Activated CD8-positive, alpha-beta memory T cell treated with anti-CD3 and anti-CD28 coated beads, Interleukin-2, amount 50 U/mL, for 24 hours (primary cell): Measurements from ENCODE around the gene APOBEC3F.
"Not testable (repeated sequence)": the region's sequence is repeated elsewhere in the genome, so short reads cannot be mapped to it uniquely, and the experiment has no call there.

Source experiments
- DNase-seq: peaks from one replicate; pipeline ENCODE4 v3.0.0-alpha.2; 2020; ENCODE audit errors: extremely low read depth

APOBEC3F gene

DNA sequence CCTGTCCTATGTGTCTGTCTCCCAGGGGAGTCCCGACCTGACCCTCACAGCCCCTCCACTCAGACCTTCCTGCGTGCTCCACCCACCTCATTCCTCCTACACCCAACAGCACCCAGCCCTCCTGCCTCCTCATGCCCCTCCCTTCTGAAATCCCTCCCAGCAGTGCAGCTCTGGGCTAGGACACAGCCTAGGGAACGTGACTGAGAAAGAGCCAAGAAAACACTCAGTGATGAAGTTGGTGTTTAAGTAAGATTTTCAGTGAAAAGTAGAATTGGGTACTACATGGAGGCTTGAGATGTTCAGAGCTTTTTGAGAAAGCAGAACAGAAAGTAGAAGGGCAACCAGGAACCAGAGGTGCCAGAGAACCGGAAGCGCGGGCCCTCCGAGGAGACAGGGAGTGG is 31.9 kb downstream of the APOBEC3F start:
- not testable (repeated sequence) for DNase-seq

DNA sequence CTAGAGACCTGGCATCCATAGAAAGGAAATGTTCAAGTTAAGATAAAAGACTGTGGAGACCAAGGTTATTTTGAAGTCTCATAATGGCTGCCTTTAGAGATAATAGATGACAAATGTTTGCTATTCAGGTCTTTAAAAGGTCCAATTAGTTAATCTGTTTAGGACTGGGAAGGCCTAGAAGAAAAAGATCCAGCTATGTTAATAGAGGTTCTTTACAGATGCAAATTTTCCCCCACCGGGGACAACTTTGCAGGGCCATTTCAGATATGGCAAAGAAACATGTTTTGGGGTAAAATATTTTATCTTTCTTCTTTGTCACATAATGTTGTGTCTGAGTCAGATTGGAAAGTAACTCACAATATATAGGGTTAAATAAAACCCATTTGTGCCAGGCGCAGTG is 33.3 kb downstream of the APOBEC3F start:
- DNase-seq: no peak

DNA sequence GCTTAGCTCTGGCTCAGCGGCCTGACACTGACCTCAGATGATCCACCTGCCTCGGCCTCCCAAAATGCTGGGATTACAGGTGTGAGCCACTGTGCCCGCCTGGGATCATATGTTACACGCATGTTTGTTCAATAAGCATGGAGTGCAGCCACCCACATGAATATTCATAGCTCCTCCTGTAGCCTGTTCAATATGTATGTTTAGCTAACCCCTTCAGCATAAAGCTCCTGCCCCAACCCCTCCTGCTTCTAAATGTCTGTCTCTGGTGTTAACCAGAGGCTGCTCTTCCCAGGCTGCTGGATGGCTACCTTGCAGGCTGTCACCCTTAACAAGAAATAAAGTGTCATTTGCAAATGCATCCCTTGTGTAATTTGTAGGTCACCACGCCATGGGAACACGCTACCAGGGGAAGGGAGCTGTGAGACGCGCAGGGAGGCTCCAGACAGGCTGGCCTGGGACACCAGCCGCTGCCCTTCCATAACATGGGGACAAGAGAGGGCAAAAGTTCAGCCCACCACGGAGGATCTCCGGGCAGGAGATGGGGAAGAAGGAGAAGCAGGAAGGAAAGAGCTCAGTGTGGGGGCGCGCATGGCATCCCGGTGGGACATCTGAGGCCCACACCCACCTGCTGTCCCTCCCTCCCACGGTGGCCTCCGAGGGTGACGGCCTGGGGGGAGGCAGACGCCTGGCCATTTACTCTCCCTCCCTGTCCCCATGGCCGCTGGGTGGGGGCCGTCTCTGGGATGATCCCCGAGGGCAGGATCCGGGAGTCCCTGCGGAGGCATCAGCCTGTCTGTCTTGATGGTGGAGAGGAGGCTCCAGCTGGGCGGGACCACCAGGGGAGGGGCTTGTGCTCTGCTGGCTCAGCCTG is 35.7 kb downstream of the APOBEC3F start:
- not testable (repeated sequence) for DNase-seq

DNA sequence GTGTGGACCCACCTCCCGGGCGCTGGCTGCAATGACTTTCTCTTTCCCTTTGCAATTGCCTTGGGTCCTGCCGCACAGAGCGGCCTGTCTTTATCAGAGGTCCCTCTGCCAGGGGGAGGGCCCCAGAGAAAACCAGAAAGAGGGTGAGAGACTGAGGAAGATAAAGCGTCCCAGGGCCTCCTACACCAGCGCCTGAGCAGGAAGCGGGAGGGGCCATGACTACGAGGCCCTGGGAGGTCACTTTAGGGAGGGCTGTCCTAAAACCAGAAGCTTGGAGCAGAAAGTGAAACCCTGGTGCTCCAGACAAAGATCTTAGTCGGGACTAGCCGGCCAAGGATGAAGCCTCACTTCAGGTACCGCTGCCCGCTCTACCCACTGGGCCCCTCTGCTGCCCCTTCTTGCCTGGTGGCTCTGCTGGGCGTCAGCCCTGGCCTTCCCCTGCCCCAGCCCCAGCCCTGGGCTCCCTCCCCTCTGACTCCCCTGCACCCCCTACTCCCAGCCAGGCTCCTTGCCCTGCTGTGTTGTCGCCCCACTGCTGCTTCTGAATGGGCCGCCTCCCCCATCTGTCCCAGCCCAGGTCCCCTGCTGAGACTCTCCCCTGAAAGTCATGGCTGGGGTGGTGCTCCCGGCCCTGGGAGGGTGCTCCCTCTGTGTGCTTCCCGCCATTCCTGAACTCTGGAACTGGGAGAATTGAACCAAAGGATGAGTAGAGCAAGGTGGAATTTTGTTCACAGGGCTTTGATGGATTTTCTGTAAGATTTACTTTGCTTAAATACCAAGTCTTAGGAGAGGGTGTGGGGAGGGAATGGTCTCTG is 36.6 kb downstream of the APOBEC3F start, which contains the start of gene APOBEC3G:
Gene APOBEC3G, plus strand, starts transcription at position 250 of the 815 bp plus-strand sequence. Its CDS starts 87 bp downstream, at position 337.
- not testable (repeated sequence) for DNase-seq

DNA sequence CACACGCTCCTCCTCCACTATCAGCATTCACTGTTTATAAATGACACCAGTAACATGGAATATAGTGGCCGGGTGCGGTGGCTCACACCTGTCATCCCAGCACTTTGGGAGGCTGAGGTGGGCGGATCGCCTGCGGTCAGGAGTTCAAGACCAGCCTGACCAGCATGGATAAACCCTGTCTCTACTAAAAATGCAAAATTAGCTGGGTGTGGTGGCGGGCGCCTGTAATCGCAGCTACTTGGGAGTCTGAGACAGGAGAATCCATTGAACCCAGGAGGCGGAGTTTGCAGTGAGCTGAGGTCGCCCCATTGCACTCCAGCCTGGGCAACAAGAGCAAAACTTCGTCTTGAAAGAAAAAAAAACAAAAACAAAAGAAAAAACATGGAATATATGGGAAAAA is 37.2 kb downstream of the APOBEC3F start:
- not testable (repeated sequence) for DNase-seq

DNA sequence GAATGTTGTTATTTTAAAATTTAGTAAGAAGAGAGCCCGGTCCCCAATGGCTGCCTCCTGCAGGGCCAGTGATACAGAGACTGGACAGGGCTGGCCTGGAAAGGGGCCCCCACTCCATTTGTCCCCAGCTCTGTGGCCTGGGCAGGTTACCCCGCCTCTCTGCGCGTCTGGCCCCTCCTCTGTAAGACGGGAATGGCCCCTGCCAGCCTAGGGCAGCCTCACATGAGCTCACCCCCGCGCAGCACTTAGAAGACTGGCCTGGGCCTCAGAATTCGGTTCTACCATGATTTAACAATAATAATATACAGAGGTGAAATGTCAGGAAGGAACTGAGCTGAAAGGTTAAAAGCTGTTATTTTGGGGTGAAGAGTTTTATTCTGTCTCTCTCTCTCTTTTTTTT is 37.7 kb downstream of the APOBEC3F start:
- no peak for DNase-seq

DNA sequence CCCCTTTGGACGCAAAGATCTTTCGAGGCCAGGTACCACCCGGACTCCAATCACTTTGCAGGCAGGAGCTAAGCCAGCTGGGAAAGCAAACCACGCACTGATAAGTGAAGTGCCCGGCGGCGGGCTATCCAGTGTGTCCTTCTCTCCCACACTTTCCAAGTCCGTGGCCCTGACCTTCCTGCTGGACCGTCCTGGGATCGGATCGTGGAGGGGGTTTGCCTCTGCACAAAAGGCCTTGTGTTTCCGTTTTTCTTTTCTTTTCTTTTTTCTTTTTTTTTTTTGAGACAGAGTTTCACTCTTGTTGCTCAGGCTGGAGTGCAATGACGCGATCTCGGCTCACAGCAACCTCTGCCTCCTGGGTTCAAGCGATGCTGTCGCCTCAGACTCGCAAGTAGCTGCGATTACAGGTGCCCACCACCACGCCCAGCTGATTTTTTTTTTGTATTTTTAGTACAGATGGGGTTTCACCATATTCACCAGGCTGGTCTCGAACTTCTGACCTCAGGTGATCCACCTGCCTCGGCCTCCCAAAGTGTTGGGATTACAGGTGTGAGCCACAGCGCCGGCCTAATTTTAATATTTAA is 38.5 kb downstream of the APOBEC3F start:
- DNase-seq: not testable (repeated sequence)

DNA sequence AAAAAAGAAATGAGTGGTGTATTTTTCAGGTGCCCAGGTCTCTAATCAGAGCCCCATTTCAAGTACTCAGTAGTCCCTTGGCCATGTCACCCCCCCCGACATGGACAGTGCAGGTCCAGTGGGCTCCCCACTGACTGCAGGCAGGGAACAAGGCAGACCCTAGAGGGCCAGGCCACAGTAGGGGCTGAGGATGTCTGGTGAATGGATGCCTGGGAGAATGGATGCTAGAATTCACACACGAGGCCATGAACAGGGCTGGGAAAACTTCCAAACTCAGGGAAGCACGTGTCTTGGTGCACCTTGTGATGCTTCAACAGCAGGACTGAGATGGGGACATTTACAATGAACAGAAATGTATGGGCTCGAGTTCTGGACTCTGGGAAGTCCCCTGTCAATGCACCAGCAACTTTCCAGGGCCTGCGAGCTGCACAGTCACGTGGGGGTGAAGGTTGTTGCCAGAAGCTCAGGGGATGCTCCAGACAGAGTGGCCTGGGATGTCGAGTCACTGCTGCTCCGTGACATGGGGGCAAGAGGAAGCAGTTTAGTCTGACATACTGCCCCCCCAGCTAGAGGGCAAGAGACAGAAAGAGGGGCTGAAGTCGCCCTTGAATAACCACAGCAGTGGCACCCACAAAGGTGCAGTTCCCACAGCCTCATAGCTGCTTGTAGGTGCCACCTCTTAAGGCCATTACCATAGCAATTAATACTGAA is 39.5 kb downstream of the APOBEC3F start:
- no peak for DNase-seq

DNA sequence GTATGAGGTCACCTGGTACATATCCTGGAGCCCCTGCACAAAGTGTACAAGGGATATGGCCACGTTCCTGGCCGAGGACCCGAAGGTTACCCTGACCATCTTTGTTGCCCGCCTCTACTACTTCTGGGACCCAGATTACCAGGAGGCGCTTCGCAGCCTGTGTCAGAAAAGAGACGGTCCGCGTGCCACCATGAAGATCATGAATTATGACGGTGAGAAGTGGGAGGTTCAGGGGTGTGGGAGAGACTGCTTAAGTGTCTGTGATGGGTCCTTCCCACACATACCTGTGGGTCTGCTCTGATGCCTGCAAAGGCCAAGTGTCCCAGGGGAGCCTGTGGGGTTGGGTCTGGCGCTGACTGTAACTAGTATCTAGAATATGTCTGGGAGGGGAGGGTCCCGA is 40.4 kb downstream of the APOBEC3F start:
- no peak for DNase-seq

DNA sequence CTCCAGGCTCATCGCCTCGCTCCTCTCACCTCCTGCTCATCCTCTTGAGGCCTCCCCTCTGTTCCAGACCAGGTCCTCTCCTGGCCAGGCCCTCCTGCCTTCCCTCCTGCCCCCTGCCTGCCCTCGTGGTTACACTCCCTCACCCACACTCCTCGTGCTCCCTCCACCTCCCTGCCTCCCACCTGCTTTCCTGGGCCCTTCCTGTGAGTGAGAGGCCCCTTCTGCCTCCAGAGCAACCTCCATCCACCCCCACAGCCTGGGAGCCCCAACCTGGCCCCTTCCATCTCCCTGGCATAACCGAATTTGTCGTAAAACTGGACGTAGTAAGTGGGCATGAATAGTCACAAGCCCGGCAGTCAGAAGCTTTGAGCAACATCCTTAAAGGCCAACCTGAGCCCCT is 40.9 kb downstream of the APOBEC3F start:
- no peak for DNase-seq

DNA sequence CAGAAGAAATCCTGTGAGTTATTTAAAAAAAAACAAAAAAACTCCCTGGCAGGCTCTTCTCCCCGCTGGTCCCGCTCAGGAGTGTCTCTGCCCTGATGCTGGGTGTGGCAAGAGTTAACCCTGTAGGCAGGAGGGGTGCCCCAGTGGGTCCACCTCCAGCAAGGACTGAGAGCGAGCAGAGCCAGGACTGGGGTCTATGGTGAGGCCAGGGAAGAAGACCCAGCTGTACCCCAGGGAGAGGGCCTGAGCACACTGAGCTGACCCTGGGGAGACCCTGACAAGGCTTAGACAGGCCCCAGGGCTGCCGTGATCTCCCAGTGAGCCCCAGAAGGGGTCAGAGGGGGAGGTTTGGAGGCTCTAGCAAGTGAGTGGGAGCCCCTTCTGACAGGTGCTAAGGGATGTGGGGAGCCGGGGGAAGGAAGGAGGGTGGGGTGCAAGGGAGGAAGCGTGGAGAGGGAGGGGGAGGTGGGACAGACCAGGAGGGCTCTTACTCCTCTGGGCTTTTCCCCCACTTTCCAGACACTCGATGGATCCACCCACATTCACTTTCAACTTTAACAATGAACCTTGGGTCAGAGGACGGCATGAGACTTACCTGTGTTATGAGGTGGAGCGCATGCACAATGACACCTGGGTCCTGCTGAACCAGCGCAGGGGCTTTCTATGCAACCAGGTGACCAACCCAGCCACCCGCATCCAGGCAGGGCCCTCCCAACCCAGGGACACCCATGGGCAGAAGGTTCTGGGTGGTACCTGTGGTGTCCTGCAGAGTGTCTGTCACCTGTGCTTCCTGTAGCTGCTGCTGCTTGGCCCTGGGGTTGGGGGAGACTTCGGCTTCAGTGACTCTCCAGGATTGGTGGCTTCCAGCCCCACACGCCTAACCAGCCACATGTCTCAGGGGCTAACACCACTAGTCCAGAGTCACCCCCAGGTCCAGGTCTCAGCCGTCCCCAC is 42.8 kb downstream of the APOBEC3F start:
- no peak for DNase-seq

DNA sequence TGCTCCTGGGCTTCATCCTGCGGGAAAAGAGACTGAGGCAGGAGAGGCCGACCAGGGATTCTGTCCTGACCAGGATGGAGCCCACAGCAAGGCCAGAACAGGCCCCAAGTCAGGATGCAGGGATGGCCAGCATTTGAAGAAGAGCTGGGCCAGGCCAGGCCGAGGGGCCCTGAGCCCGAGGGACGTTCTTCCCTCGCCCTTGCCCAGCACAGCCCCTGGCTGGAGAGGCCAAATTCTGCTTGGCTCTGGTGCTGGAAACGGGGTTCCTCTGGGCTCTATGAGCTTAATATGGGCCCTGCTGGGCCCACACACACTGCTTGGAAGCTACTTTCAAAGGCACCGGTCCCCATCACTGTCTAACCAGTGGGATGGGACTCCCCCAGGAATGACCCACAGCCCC is 44.0 kb downstream of the APOBEC3F start:
- no peak for DNase-seq

DNA sequence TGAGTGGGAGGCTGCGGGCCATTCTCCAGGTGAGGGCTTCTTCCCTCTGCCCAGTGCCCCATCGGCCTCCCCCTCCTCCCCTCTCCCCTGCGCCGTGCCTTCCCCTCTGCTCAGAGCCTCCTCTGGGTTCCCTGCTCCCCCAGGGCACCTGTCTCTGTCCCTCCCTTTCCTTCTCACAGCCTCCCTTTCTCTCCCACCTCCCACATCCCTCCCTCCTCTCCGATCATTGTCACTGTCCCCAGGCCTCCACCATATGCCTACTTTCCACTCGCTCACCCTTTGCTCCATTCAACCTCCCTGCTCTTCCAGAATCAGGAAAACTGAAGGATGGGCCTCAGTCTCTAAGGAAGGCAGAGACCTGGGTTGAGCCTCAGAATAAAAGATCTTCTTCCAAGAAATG is 46.4 kb downstream of the APOBEC3F start:
- no peak for DNase-seq

DNA sequence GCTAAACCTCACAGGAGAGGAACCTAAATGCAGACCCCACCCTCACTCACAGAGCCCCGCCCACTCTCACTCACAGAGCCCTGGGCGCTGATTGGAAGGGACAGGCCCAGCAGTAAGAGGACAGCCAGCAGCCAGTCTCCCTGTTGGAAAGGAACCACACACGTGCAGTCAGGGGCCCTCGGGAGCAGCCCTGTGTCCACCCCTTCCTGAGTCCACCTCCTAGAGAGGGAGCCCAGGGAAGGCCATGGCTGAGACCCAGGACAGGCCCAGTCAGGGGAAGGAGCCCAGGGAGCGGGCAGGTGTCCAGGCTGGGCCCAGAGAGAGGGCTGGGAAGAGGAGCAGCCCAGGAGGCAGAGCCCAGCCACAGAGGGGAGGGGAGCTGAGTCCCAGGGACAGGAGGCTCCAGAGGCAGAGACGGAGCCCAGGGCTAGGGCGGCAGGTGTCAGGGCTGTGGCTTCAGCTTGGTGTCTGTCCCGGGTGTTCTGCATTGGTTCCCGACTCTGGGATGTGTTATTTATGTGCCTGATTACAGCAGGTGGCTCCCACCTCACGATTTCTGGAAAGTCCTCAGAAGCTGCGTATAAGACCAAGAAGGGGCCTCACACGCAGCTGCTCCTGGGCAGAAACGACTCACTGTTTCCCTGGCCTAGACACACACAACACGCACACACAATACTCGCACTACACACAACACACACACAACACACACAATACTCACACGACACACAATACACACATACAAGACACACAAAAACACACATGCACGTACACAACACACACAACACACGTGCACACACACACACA is 47.4 kb downstream of the APOBEC3F start:
- no peak for DNase-seq

DNA sequence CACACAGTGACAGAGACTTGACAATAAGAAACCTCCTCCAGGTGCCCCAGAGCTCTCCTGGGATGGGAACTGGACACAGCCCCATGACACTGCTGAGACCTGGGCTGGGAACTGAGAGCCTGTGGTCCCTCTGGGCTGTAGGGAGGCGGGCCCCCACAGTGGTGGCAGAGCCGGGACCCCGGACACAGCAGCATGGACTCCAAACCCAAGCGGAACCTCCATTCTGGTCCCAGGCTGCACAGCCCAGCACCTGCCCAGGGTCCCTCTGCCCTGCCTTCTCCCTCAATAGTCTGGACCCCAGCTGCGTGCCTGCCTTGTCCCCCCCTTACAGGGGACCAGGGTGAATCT is 48.0 kb downstream of the APOBEC3F start:
- DNase-seq: no peak

DNA sequence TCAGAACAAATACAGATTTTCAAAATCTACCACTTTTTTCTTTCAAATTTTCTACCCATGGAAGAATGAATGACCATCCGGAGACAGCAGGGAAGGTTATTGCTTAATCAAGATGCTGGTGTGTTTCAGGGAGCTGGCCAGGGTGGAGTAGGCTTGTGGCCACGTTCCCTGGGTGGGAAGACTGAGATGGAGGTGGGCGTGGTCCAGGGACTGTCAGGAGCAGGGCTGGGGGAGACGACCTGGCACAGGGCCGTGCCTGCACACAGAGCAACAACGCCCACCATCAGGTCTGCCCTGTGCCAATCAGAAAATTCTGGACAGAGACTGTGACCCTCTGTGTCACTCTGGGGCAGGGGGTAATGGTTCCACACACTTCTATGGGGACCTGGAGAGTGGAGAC is 49.3 kb downstream of the APOBEC3F start:
- no peak for DNase-seq

DNA sequence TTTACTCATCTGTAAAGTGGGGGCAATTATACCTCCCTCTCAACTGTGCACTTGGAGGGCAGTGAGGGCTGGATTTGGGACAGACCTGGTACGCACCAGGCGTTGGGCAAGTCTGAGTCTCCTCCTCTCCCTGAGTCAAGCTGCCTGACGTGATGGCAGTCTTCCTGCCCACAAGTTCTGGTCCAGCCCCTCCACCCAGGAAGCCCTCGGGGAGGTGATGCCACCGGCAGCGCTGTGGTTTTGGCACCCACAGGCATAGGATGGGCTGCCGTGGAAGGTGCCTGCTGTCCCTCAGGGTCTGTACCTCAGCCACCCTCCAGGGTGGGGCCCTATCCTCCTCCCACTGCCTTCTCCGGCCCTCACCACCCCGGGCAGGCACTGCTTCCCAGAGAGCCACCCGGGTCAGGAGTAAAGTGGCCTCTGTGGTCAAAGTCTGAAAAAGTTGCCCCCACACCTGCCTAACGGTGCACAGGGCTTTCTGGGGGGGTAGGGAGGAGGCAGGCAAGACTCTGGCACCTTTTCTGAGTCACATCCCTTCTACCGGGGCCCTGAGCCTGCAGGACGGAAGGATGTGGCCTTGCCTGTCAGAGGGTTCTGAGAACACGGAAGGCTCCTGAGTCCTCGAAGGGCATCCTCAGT is 49.9 kb downstream of the APOBEC3F start:
- DNase-seq: peak; percentile 55

DNA sequence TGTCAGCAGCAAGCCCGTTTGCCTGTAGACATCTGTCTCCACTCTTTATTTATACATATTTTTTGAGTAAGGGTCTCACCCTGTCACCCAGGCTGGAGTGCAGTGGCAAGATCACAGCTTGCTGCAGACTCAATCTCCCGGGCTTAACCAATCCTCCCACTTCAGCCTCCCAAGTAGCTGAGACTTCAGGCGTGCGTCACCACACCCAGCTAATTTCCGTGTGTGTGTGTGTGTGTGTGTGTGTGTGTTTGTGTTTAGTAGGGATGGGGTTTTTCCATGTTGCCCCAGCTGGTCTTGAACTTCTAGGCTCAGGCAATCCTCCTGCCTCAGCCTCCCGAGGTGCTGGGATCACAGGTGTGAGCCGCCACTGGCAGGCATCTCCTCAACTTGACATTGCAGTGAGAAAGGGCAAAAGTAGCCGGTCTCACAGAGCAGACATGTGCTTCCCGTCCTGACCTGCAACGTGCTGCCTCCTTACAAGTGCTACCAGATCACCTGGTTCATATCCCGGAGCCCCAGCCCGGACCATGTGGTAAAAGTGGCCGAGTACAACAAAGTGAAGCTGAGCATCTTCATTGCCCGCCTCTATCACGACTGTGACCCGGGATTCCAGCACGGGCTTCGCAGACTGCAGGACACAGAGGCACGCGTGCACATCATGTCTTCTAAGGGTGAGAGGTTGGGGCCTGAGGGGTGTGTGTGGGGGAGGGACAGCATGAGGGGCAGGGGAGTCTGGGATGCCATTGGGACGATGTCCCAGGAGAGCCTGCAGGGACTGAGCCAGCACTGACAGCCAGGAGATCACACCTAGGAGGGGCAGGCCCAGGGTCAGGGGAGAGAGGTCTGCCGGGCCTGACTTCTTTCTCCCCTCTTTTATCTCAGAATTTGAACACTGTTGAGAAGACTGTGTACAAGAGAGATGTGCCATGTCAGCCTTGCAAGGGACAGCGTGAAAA is 50.7 kb downstream of the APOBEC3F start:
- no peak for DNase-seq
